ENCODE results near the gene RPN2. TPM values are rescaled to one million over a fixed set of nuclear protein-coding genes. Genes with fewer than 3 reads are reported as not detected.

Gene RPN2
- total and polyA plus RNA-seq, 10 of the 15 experiments (the other 5 are each of a cell fraction or from before 2014, with no cell fraction given) = 148 to 365 (median 228) TPM

DNA sequence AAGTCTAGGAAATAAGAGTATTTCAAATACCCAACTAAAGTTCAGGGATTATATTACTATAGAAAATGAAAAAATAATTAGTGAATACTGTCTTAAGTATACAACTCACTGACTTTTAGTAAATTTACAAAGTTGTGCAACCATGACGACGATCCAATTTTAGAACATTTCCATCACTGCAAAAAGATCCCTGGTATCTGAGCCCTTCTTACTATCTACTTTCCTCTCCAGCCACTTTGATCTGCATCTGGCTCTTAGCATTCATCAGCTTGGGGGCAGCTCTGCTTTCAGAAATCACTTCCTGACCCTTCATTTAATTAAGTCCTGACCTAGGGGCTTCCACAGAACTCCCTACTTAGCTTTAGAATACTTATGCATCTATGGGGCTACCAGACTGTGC is 45.2 kb upstream of the RPN2 start:
- H3K9ac ChIP-seq (ENCODE audit: control insufficient read depth, insufficient read depth, low read length) = no peak overlapping the region
- DNase-seq (ENCODE audit: low read depth, low spot score) (no peak), ATAC-seq (no peak), FAIRE-seq (peak; percentile 44)
- POLR2A ChIA-PET = no interaction called here
- 100% methylated on average over 2 of the region's 2 CpGs for WGBS (ENCODE audit: insufficient coverage, insufficient replicate concordance, low lambda C conversion rate, missing lambda C conversion rate)
- H3K27ac ChIP-seq (ENCODE audit: control insufficient read depth, insufficient read depth) = no peak overlapping the region
- H3K4me1 ChIP-seq (ENCODE audit: control insufficient read depth, insufficient read depth, low read length) = no peaks in the 10 kb centered on the region
- SMC1A ChIA-PET (ENCODE audit: uncharacterized antibody, unreplicated experiment) = no interaction called here
- CTCF ChIA-PET = no interaction called here
- H3K27me3 ChIP-seq (replicated peaks in 1 of 2; ENCODE audit: control insufficient read depth in 2 of 2, insufficient read depth in 2 of 2, low read length in 1 of 2) = no peaks in the 10 kb centered on the region; a peak in 1 of 4 replicates
- BruUV-seq (replicated peaks) = no TSS peak
- H2AFZ ChIP-seq (ENCODE audit: control insufficient read depth, low read depth, low read length) = no peak overlapping the region
- in situ Hi-C loops (cut with MboI) = no loop called here
- RAD21 ChIA-PET (ENCODE audit: unreplicated experiment) = no interaction called here
- intact Hi-C loops (cut with micrococcal nuclease; ENCODE audit: unreplicated experiment) = no loop called here
- no peak overlapping the region for H3K4me2 ChIP-seq (ENCODE audit: control insufficient read depth, insufficient read depth)
- H3K36me3 ChIP-seq (ENCODE audit: control insufficient read depth in 2 of 2, insufficient read depth in 2 of 2, low read length in 1 of 2) = no peaks in the 10 kb centered on the region
- H3K9me3 ChIP-seq (replicated peaks; ENCODE audit: control insufficient read depth, insufficient read depth, low read length) = no peaks in the 10 kb centered on the region
- H4K20me1 ChIP-seq (ENCODE audit: control insufficient read depth, insufficient read depth) = no peaks in the 10 kb centered on the region
- no peak overlapping the region for H3K4me3 ChIP-seq
- TF ChIP-seq RBBP5 (conservative IDR thresholded peaks at IDR 0.05) = no peak
- TF ChIP-seq, protein P1, sequence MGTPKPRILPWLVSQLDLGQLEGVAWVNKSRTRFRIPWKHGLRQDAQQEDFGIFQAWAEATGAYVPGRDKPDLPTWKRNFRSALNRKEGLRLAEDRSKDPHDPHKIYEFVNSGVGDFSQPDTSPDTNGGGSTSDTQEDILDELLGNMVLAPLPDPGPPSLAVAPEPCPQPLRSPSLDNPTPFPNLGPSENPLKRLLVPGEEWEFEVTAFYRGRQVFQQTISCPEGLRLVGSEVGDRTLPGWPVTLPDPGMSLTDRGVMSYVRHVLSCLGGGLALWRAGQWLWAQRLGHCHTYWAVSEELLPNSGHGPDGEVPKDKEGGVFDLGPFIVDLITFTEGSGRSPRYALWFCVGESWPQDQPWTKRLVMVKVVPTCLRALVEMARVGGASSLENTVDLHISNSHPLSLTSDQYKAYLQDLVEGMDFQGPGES (IDR thresholded peaks at IDR 0.05) = no peak
- no peak for TF ChIP-seq MYC (IDR thresholded peaks at IDR 0.05; ENCODE audit: insufficient read depth, insufficient read length, insufficient replicate concordance, low read length, severe bottlenecking)
- TF ChIP-seq IKZF1 (conservative IDR thresholded peaks at IDR 0.05) = no peak
- TF ChIP-seq, protein P2, sequence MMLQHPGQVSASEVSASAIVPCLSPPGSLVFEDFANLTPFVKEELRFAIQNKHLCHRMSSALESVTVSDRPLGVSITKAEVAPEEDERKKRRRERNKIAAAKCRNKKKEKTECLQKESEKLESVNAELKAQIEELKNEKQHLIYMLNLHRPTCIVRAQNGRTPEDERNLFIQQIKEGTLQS (IDR thresholded peaks at IDR 0.05; ENCODE audit: borderline replicate concordance, extremely low read depth, low read depth, low read length) = no peak
- TF ChIP-seq HDAC6 (IDR thresholded peaks at IDR 0.05; ENCODE audit: unreplicated experiment) = no peak
- TF ChIP-seq NRF1 (conservative IDR thresholded peaks at IDR 0.05; ENCODE audit: low read depth, low read length) = no peak
- H3K79me2 ChIP-seq (ENCODE audit: control insufficient read depth, insufficient read depth, low read length) = no peaks in the 10 kb centered on the region
